Effector memory CD8-positive, alpha-beta T cell (primary cell): ENCODE measurements around the gene OR2A14.
"Not testable (repeated sequence)": the region's sequence is repeated elsewhere in the genome, so short reads cannot be mapped to it uniquely, and the experiment has no call there.

Source experiments
- ATAC-seq: fragments of 150-1000 bp; cut with Tn5 transposase; replicated peaks from 2 replicates; pipeline ENCODE4 v1.10.0; 2021; ENCODE audit warnings: mild to moderate bottlenecking, moderate library complexity
- DNase-seq, 3 experiments: peaks; one replicate each; pipeline ENCODE4 v3.0.0; 2021
- H3K27ac Mint-ChIP-seq, 2 donors: one replicate each; pipeline ENCODE4 v1.8.0; 2022; ENCODE audit warnings: mild to moderate bottlenecking in 2 of 2, mixed read lengths in 2 of 2, moderate library complexity in 2 of 2
- H3K27me3 Mint-ChIP-seq, 2 donors: one replicate each; pipeline ENCODE4 v1.8.0; 2022; ENCODE audit warnings: mixed read lengths in 2 of 2
- H3K36me3 Mint-ChIP-seq: one replicate; pipeline ENCODE4 v1.8.0; 2022; ENCODE audit warnings: mild to moderate bottlenecking, moderate library complexity, mixed read lengths; ENCODE audit not compliant: insufficient read depth
- H3K4me1 Mint-ChIP-seq, 2 donors: one replicate each; pipeline ENCODE4 v1.8.0; 2022; ENCODE audit warnings: low read depth in 2 of 2, mixed read lengths in 2 of 2
- H3K4me3 Mint-ChIP-seq, 2 donors: one replicate each; pipeline ENCODE4 v1.8.0; 2022; ENCODE audit warnings: mild to moderate bottlenecking in 2 of 2, mixed read lengths in 2 of 2, moderate library complexity in 2 of 2
- H3K9me3 Mint-ChIP-seq, 2 donors: one replicate each; pipeline ENCODE4 v1.8.0; 2022; ENCODE audit warnings: mixed read lengths in 2 of 2

OR2A14 gene

DNA sequence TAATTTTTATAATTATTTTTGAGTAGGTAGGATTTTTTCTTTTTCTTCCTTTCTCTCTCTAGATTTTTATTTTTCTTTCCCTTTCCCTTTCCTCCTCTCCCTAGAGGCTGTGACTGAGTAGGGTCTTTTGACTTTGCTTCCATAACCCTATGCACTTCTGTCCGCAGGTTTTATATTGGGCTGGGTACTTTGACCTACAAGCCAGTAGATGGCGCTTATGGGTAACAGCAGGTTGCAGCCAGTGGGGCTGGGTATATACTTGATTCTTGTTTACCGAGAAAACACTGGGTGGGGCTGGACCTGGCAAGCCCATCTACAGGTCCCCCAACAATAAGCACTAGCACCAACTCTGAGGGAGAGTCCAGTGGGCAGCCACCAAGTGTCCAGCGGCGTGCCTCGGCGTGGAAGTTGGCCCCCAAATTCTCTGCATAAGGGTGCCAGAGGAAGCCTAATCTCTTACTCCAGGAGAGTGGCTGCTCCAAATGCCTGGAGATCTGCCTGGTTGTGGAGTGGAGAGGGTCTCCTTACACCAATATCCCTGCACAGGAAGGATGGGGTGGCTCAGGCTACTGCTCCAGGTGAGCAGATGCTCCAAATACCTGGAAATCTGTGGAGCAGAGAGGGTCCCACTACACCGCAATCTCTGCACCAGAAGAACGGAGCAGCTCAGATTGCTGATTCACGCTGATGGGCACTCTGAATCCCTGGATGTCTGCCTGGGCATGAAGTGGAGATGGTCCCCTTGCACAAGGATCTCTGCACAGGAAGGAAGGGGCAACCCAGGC, 55.6 kb downstream of the OR2A14 start:
- H3K36me3 Mint-ChIP-seq, H3K27ac Mint-ChIP-seq, H3K4me3 Mint-ChIP-seq, H3K9me3 Mint-ChIP-seq, H3K4me1 Mint-ChIP-seq: not testable (repeated sequence)
- DNase-seq (peak; percentile 14 to 22 (median 15)), ATAC-seq (peak; percentile 84)
- peaks cover 12 to 27% of the 10 kb centered on the region in 2 donors for H3K27me3 Mint-ChIP-seq

GRCh38 chr7:144179165-144179479, 56.1 kb downstream of the OR2A14 start:
- H3K4me3 Mint-ChIP-seq, H3K9me3 Mint-ChIP-seq, DNase-seq, ATAC-seq, H3K36me3 Mint-ChIP-seq, H3K4me1 Mint-ChIP-seq, H3K27ac Mint-ChIP-seq: not testable (repeated sequence)
- peaks cover 12 to 27% of the 10 kb centered on the region in 2 donors for H3K27me3 Mint-ChIP-seq
